ENCODE measurements around the gene CLEC20A. TPM values are rescaled to one million over a fixed set of nuclear protein-coding genes. Genes with fewer than 3 reads are reported as not detected.

Gene CLEC20A
- total RNA-seq, 1 donor from 2014 or later, result not detected

- TF ChIP-seq CTCF (IDR thresholded peaks at IDR 0.05; ENCODE audit: partially characterized antibody, unreplicated experiment), result no peak
- Mint-ChIP-seq H3K4me3 (ENCODE audit: unreplicated experiment) (no peak overlapping the region), H3K27me3 (ENCODE audit: unreplicated experiment) (no peaks in the 10 kb centered on the region), H3K36me3 (ENCODE audit: unreplicated experiment) (no peaks in the 10 kb centered on the region), H3K9me3 (ENCODE audit: unreplicated experiment) (no peaks in the 10 kb centered on the region), H3K4me1 (ENCODE audit: low read depth, unreplicated experiment) (peaks cover 7% of the 10 kb centered on the region), H3K27ac (ENCODE audit: unreplicated experiment) (no peak overlapping the region)
- no peak for DNase-seq
These were observed 26.3 kb downstream of the CLEC20A start for GRCh38 chr1:178470411-178470960.

GRCh38 chr1:178467837-178468236, 28.9 kb downstream of the CLEC20A start:
- no peaks in the 10 kb centered on the region for H3K36me3 Mint-ChIP-seq (ENCODE audit: unreplicated experiment)
- H3K4me3 Mint-ChIP-seq (ENCODE audit: unreplicated experiment), result no peak overlapping the region
- no peaks in the 10 kb centered on the region for H3K27me3 Mint-ChIP-seq (ENCODE audit: unreplicated experiment)
- no peak for TF ChIP-seq CTCF (IDR thresholded peaks at IDR 0.05; ENCODE audit: partially characterized antibody, unreplicated experiment)
- DNase-seq, result no peak
- H3K9me3 Mint-ChIP-seq (ENCODE audit: unreplicated experiment), result peaks cover 1% of the 10 kb centered on the region
- no peak overlapping the region for H3K27ac Mint-ChIP-seq (ENCODE audit: unreplicated experiment)
- H3K4me1 Mint-ChIP-seq (ENCODE audit: low read depth, unreplicated experiment), result peaks cover 5% of the 10 kb centered on the region

- TF ChIP-seq CTCF (IDR thresholded peaks at IDR 0.05; ENCODE audit: partially characterized antibody, unreplicated experiment), result no peak
- no peak overlapping the region for H3K4me3 Mint-ChIP-seq (ENCODE audit: unreplicated experiment)
- no peak for DNase-seq
- H3K9me3 Mint-ChIP-seq (ENCODE audit: unreplicated experiment), result peaks cover 1% of the 10 kb centered on the region
- H3K36me3 Mint-ChIP-seq (ENCODE audit: unreplicated experiment), result no peaks in the 10 kb centered on the region
- H3K4me1 Mint-ChIP-seq (ENCODE audit: low read depth, unreplicated experiment), result no peaks in the 10 kb centered on the region
- no peak overlapping the region for H3K27ac Mint-ChIP-seq (ENCODE audit: unreplicated experiment)
- no peaks in the 10 kb centered on the region for H3K27me3 Mint-ChIP-seq (ENCODE audit: unreplicated experiment)
These were observed 31.8 kb downstream of the CLEC20A start for GRCh38 chr1:178465011-178465410.

GRCh38 chr1:178464566-178464965, 32.2 kb downstream of the CLEC20A start:
- DNase-seq, result no peak
- Mint-ChIP-seq H3K4me1 (ENCODE audit: low read depth, unreplicated experiment) (no peaks in the 10 kb centered on the region), H3K27ac (ENCODE audit: unreplicated experiment) (no peak overlapping the region), H3K36me3 (ENCODE audit: unreplicated experiment) (no peaks in the 10 kb centered on the region), H3K4me3 (ENCODE audit: unreplicated experiment) (no peak overlapping the region), H3K27me3 (ENCODE audit: unreplicated experiment) (no peaks in the 10 kb centered on the region), H3K9me3 (ENCODE audit: unreplicated experiment) (peaks cover 1% of the 10 kb centered on the region)
- TF ChIP-seq CTCF (IDR thresholded peaks at IDR 0.05; ENCODE audit: partially characterized antibody, unreplicated experiment), result no peak

- no peak overlapping the region for H3K27ac Mint-ChIP-seq (ENCODE audit: unreplicated experiment)
- TF ChIP-seq CTCF (IDR thresholded peaks at IDR 0.05; ENCODE audit: partially characterized antibody, unreplicated experiment), result no peak
- H3K9me3 Mint-ChIP-seq (ENCODE audit: unreplicated experiment), result peaks cover 1% of the 10 kb centered on the region
- H3K36me3 Mint-ChIP-seq (ENCODE audit: unreplicated experiment), result no peaks in the 10 kb centered on the region
- H3K4me3 Mint-ChIP-seq (ENCODE audit: unreplicated experiment), result no peak overlapping the region
- no peak for DNase-seq
- H3K4me1 Mint-ChIP-seq (ENCODE audit: low read depth, unreplicated experiment), result no peaks in the 10 kb centered on the region
- H3K27me3 Mint-ChIP-seq (ENCODE audit: unreplicated experiment), result no peaks in the 10 kb centered on the region
These were observed 32.6 kb downstream of the CLEC20A start for GRCh38 chr1:178464141-178464540.

All from glutamatergic neuron (in vitro differentiated cells).